ENCODE data around the gene TMTC4.
A peak's percentile ranks its signal among the peaks of the same experiment; 100 is the strongest.

The TMTC4 gene

DNA sequence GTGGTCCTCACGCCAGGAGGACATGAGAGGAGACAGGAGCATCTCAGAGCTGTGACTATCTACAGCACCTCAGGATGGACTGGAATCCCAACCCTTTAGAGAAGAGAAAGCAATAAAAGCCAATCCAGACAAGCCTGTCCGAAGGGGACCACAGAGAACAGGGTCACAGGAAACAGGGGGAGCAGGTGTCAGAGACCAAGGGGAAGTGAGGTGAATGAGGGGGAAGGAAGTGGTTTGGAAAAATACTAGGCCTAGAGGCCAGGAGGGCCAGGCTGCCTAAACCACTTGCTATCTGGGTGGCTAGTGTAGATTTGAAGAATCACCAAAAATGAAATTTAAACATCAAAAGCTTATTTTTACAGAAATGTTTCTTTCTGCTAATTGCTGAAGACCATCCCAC, 16.2 kb downstream of the TMTC4 start:
- peak overlapping the region; percentile 57 for H3K4me2 ChIP-seq (ENCODE audit: low read length)
- peaks cover 18% of the 10 kb centered on the region for H3K4me1 ChIP-seq (ENCODE audit: control insufficient read depth, low read length)
- no peaks in the 10 kb centered on the region for H3K9me2 ChIP-seq (replicated peaks; ENCODE audit: control insufficient read depth, low read length)
- peaks cover 70% of the 10 kb centered on the region for H3K36me3 ChIP-seq (ENCODE audit: control insufficient read depth, low read length)
- no peaks in the 10 kb centered on the region for H3F3A ChIP-seq (ENCODE audit: control insufficient read depth, insufficient read depth)
- 0 out of 2 replicates have a peak, but pooled peaks cover 2% of the 10 kb centered on the region for H3K79me2 ChIP-seq (ENCODE audit: control insufficient read depth, low read length)
- TF ChIP-seq EZH2phosphoT487 (IDR thresholded peaks at IDR 0.05; ENCODE audit: borderline replicate concordance, low read length) (no peak), CTCF (IDR thresholded peaks at IDR 0.05; ENCODE audit: low read depth, low read length, poor library complexity, severe bottlenecking) (no peak)
- H3K27ac ChIP-seq (ENCODE audit: low read depth, low read length): peak overlapping the region; percentile 29; the same call in 1 of the 2 replicates
- no peaks in the 10 kb centered on the region for H4K20me1 ChIP-seq (ENCODE audit: control insufficient read depth, insufficient read depth, low read depth, low read length)
- H3K9me3 ChIP-seq (ENCODE audit: control insufficient read depth, insufficient read depth, low read length): no peaks in the 10 kb centered on the region
- H3K4me3 ChIP-seq (ENCODE audit: low read length): peak overlapping the region; percentile 48
- H3K27me3 ChIP-seq (ENCODE audit: control insufficient read depth, low read length): no peaks in the 10 kb centered on the region

GRCh38 chr13:100657881-100658315, 16.7 kb downstream of the TMTC4 start:
- H3K4me1 ChIP-seq (ENCODE audit: control insufficient read depth, low read length): peaks cover 18% of the 10 kb centered on the region
- H3K27ac ChIP-seq (ENCODE audit: low read depth, low read length): no peak overlapping the region
- no peaks in the 10 kb centered on the region for H3K27me3 ChIP-seq (ENCODE audit: control insufficient read depth, low read length)
- H3K9me2 ChIP-seq (replicated peaks; ENCODE audit: control insufficient read depth, low read length): no peaks in the 10 kb centered on the region
- no peak overlapping the region for H3K4me2 ChIP-seq (ENCODE audit: low read length)
- TF ChIP-seq EZH2phosphoT487 (IDR thresholded peaks at IDR 0.05; ENCODE audit: borderline replicate concordance, low read length) (no peak), CTCF (IDR thresholded peaks at IDR 0.05; ENCODE audit: low read depth, low read length, poor library complexity, severe bottlenecking) (no peak)
- H3K9me3 ChIP-seq (ENCODE audit: control insufficient read depth, insufficient read depth, low read length): no peaks in the 10 kb centered on the region
- H3F3A ChIP-seq (ENCODE audit: control insufficient read depth, insufficient read depth): no peaks in the 10 kb centered on the region
- peaks cover 67% of the 10 kb centered on the region for H3K36me3 ChIP-seq (ENCODE audit: control insufficient read depth, low read length)
- H3K79me2 ChIP-seq (ENCODE audit: control insufficient read depth, low read length): 0 out of 2 replicates have a peak, but pooled peaks cover 2% of the 10 kb centered on the region
- H3K4me3 ChIP-seq (ENCODE audit: low read length): no peak overlapping the region
- H4K20me1 ChIP-seq (ENCODE audit: control insufficient read depth, insufficient read depth, low read depth, low read length): no peaks in the 10 kb centered on the region

- Histone ChIP-seq H3K4me3 (ENCODE audit: low read length) (no peak overlapping the region), H3K4me2 (ENCODE audit: low read length) (no peak overlapping the region), H3F3A (ENCODE audit: control insufficient read depth, insufficient read depth) (peaks cover 3% of the 10 kb centered on the region; the same call in 1 of the 2 replicates), H3K9me2 (replicated peaks; ENCODE audit: control insufficient read depth, low read length) (no peaks in the 10 kb centered on the region), H3K4me1 (ENCODE audit: control insufficient read depth, low read length) (no peaks in the 10 kb centered on the region), H3K79me2 (ENCODE audit: control insufficient read depth, low read length) (no peaks in the 10 kb centered on the region), H4K20me1 (ENCODE audit: control insufficient read depth, insufficient read depth, low read depth, low read length) (no peaks in the 10 kb centered on the region), H3K27me3 (ENCODE audit: control insufficient read depth, low read length) (no peaks in the 10 kb centered on the region), H3K9me3 (ENCODE audit: control insufficient read depth, insufficient read depth, low read length) (no peaks in the 10 kb centered on the region), H3K27ac (ENCODE audit: low read depth, low read length) (no peak overlapping the region), H3K36me3 (ENCODE audit: control insufficient read depth, low read length) (peaks cover 30% of the 10 kb centered on the region)
- TF ChIP-seq CTCF (IDR thresholded peaks at IDR 0.05; ENCODE audit: low read depth, low read length, poor library complexity, severe bottlenecking) (no peak), EZH2phosphoT487 (IDR thresholded peaks at IDR 0.05; ENCODE audit: borderline replicate concordance, low read length) (no peak)
Observed at GRCh38 chr13:100652510-100652909, 22.1 kb downstream of the TMTC4 start.

All from DOHH2 (cell line).